Measurements from ENCODE around the gene BOK. TPM values are rescaled to one million over a fixed set of nuclear protein-coding genes. Genes with fewer than 3 reads are reported as not detected.

Gene BOK
- polyA plus RNA-seq, 1 donor from 2014 or later, result 2.3 TPM

- H3K27ac ChIP-seq (ENCODE audit: low read length), result no peak overlapping the region
- no peaks in the 10 kb centered on the region for H3K79me2 ChIP-seq (replicated peaks; ENCODE audit: insufficient read depth, low read length)
- no peaks in the 10 kb centered on the region for H3K9me3 ChIP-seq (ENCODE audit: low read length)
- no peaks in the 10 kb centered on the region for H3K36me3 ChIP-seq (ENCODE audit: insufficient read depth, low read length)
- H3K4me2 ChIP-seq (ENCODE audit: low read length), result no peak overlapping the region
- no peak overlapping the region for H3K9ac ChIP-seq (ENCODE audit: low read length)
- H4K20me1 ChIP-seq (ENCODE audit: insufficient read depth), result no peaks in the 10 kb centered on the region
- no peaks in the 10 kb centered on the region for H3F3A ChIP-seq (ENCODE audit: insufficient read depth, low read length, poor library complexity, severe bottlenecking)
- no peak overlapping the region for H2AFZ ChIP-seq (ENCODE audit: low read depth, low read length)
- H3K4me3 ChIP-seq (ENCODE audit: low read length), result no peak overlapping the region
- no peaks in the 10 kb centered on the region for H3K27me3 ChIP-seq (ENCODE audit: insufficient read depth, low read depth, low read length)
- H3K9me2 ChIP-seq (ENCODE audit: insufficient read depth, low read length), result no peaks in the 10 kb centered on the region
- TF ChIP-seq EZH2 (IDR thresholded peaks at IDR 0.05; ENCODE audit: borderline replicate concordance, insufficient read depth, low read length, poor library complexity, severe bottlenecking) (no peak), POLR2AphosphoS5 (IDR thresholded peaks at IDR 0.05) (no peak), TAF1 (IDR thresholded peaks at IDR 0.05; ENCODE audit: low read depth) (no peak), SMC3 (conservative IDR thresholded peaks at IDR 0.05; ENCODE audit: poor library complexity) (no peak), EP300 (conservative IDR thresholded peaks at IDR 0.05; ENCODE audit: poor library complexity, severe bottlenecking) (no peak), MXI1 (conservative IDR thresholded peaks at IDR 0.05; ENCODE audit: poor library complexity, severe bottlenecking) (no peak), RAD21 (conservative IDR thresholded peaks at IDR 0.05) (no peak), REST (IDR thresholded peaks at IDR 0.05; ENCODE audit: borderline replicate concordance) (no peak), CTCF (IDR thresholded peaks at IDR 0.05; ENCODE audit: poor library complexity, severe bottlenecking) (no peak)
These were observed 48.8 kb downstream of the BOK start for GRCh38 chr2:241607162-241607885.

GRCh38 chr2:241608881-241609280 lies 50.3 kb downstream of the BOK start:
- no peaks in the 10 kb centered on the region for H4K20me1 ChIP-seq (ENCODE audit: insufficient read depth)
- TF ChIP-seq RAD21 (conservative IDR thresholded peaks at IDR 0.05) (no peak), SMC3 (conservative IDR thresholded peaks at IDR 0.05; ENCODE audit: poor library complexity) (no peak), MXI1 (conservative IDR thresholded peaks at IDR 0.05; ENCODE audit: poor library complexity, severe bottlenecking) (no peak), EP300 (conservative IDR thresholded peaks at IDR 0.05; ENCODE audit: poor library complexity, severe bottlenecking) (no peak), REST (IDR thresholded peaks at IDR 0.05; ENCODE audit: borderline replicate concordance) (no peak), CTCF (IDR thresholded peaks at IDR 0.05; ENCODE audit: poor library complexity, severe bottlenecking) (no peak), EZH2 (IDR thresholded peaks at IDR 0.05; ENCODE audit: borderline replicate concordance, insufficient read depth, low read length, poor library complexity, severe bottlenecking) (no peak)

More at GRCh38 chr2:241608881-241609280, 50.3 kb downstream of the BOK start:
- no peaks in the 10 kb centered on the region for H3K9me3 ChIP-seq (ENCODE audit: low read length)
- H3K4me3 ChIP-seq (ENCODE audit: low read length), result no peak overlapping the region
- no peak overlapping the region for H2AFZ ChIP-seq (ENCODE audit: low read depth, low read length)
- no peak overlapping the region for H3K9ac ChIP-seq (ENCODE audit: low read length)
- no peaks in the 10 kb centered on the region for H3K36me3 ChIP-seq (ENCODE audit: insufficient read depth, low read length)
- H3K27ac ChIP-seq (ENCODE audit: low read length), result no peak overlapping the region
- no peaks in the 10 kb centered on the region for H3F3A ChIP-seq (ENCODE audit: insufficient read depth, low read length, poor library complexity, severe bottlenecking)
- H3K27me3 ChIP-seq (ENCODE audit: insufficient read depth, low read depth, low read length), result no peaks in the 10 kb centered on the region
- H3K4me2 ChIP-seq (ENCODE audit: low read length), result no peak overlapping the region
- H3K9me2 ChIP-seq (ENCODE audit: insufficient read depth, low read length), result no peaks in the 10 kb centered on the region
- no peaks in the 10 kb centered on the region for H3K79me2 ChIP-seq (replicated peaks; ENCODE audit: insufficient read depth, low read length)

Data from neural cell (in vitro differentiated cells).